Endothelial cell of hepatic sinusoid (primary cell): Measurements from ENCODE around the gene SNCAIP.
"Not testable (repeated sequence)": the region's sequence is repeated elsewhere in the genome, so short reads cannot be mapped to it uniquely, and the experiment has no call there.

Experiments
- in situ Hi-C: cut with HindIII; loops from 2 replicates; pipeline ENCODE4 v1.10.0; 2017; ENCODE audit warnings: low sequenced_read_pairs

The SNCAIP gene

GRCh38 chr5:122312591-122313406 lies 762 bp downstream of the SNCAIP start:
- in situ Hi-C loops = no loop called here

- in situ Hi-C loops = no loop called here
Measured at GRCh38 chr5:122314036-122314435, 2.0 kb downstream of the SNCAIP start.

DNA sequence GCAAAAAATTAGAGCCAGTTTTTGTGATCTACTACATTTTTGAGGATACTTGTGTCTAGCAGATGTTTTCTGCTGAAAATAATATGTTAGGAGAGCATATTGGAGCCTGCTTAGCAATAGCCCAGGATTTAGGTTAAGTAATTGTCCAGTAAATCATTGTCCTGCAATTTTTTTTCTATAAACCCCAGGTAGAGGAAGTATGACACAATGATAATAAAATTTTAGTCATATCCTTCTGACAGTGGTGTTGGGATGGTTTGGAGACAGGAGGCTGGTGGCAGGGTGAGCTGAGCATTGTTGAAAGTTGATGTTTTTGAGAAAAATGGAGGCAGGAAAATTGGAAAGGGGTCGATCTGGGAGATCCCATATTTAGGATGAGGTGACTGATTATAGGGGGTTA lies 3.5 kb downstream of the SNCAIP start:
- in situ Hi-C loops = no loop called here

GRCh38 chr5:122316656-122317055 lies 4.6 kb downstream of the SNCAIP start:
- in situ Hi-C loops = no loop called here

GRCh38 chr5:122319897-122320296 lies 7.9 kb downstream of the SNCAIP start:
- in situ Hi-C loops = no loop called here

GRCh38 chr5:122321921-122322320 lies 9.9 kb downstream of the SNCAIP start:
- in situ Hi-C loops = no loop called here

DNA sequence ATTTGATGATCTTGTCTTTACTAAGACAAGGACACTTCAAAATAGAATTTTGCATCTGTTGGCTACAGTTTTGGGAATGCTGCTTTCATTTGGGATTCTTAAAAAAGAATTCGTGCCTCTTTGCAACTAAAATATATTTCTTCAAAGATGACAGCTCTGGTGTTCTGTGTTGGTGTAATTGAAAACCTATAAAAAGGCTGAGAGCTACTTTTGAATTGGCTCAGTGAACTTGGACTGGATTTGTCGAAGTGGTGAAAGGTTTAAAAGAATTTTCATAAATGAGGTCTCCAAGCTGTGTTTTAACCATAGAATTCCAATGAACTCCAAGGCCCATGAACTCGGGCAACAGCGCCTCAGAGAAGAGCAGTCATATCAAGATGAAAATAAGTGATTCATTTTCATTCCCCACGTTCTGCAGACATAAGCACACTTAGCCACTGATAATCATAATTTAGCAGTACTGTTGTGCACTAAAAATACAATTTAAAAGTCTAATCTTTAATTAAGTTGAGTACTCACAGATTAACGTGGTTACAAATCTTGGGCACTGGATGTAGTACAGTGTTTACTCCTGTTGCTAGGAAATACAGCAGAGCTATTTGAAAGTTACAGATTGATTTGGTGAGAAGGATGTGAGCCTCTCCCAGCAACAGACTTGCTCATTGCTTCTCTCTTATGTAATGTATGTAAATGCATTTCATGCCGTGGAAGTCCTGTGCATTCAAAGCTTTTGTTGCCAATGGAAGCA lies 10.9 kb downstream of the SNCAIP start:
- in situ Hi-C loops = no loop called here

GRCh38 chr5:122323738-122324137 lies 11.7 kb downstream of the SNCAIP start:
- in situ Hi-C loops = no loop called here

GRCh38 chr5:122327110-122327509 lies 15.1 kb downstream of the SNCAIP start:
- in situ Hi-C loops = no loop called here

DNA sequence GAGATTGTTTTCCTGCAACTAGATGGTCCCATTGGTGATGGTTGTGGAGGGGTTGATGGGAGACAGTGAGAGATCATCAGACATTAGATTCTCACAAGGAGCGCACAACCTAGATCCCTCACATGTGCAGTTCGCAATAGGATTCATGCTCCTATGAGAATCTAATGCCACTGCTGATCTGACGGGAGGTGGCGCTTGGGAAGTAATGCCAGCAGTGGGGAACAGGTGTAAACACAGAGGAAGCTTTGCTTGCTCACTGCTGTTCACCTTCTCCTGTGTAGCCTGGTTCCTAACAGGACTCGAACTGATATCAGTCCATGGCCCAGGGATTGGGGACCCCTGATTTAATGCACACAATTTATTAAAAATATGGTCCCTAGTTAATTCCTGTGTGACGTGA lies 18.8 kb downstream of the SNCAIP start:
- in situ Hi-C loops = no loop called here

GRCh38 chr5:122332599-122333555 lies 20.8 kb downstream of the SNCAIP start:
- in situ Hi-C loops = no loop called here

DNA sequence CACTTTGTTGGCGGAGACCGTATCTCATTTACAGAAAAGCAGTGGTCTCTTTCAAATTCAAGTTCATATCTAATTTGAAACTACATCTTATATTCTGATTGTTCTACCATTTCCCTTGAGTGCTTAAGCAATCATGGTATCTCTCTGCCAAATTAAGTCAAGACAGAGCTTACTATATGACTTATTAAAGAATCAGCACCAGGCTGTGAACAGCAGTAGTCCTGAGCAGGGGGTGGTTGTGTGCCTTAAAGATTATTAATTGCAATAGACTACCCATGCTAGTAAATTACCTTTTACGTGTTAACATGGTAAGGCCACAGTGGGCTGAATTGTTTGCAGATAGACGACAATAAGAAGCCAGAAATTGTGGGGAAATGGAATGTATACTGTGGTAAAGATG lies 21.5 kb downstream of the SNCAIP start:
- in situ Hi-C loops = no loop called here

- in situ Hi-C loops = no loop called here
Measured at GRCh38 chr5:122339591-122339990, 27.6 kb downstream of the SNCAIP start.

DNA sequence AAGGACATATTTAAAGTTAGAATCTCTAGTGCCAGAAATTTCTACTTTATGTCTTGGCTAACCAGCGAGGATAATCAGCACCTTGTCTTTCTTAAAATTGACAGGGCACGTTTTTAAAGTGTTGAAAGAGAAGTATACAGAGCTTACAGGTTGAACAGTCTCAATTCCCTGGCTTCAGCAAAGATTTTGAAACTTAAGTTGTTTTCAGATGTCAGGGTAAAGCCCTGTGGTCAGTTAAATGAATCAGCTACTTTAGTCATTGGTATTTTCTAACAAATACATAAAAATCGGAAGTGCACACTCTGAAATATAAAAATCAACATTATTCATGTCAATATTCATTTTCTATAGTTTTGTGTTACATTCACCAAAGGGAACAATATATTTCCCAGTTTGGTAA lies 29.1 kb downstream of the SNCAIP start:
- in situ Hi-C loops = no loop called here

DNA sequence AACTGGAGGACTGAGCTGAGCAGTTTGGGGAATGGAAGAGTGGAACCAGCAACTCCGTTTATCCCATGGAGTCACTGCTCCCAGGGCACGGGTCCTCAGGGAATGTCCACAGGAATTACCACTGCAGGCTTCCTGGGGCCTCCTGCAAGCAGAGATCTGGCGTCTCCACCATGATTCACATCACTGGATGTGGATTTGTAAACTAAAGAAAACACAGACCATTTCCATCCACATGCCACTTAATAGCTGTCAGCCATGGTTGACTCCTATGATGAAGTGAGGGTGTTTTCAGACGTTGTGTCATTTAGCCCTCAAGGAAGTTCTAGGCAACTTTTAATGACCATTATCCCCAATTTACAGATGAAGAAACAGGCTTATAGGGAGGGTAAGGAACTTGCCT lies 30.2 kb downstream of the SNCAIP start:
- in situ Hi-C loops = no loop called here

DNA sequence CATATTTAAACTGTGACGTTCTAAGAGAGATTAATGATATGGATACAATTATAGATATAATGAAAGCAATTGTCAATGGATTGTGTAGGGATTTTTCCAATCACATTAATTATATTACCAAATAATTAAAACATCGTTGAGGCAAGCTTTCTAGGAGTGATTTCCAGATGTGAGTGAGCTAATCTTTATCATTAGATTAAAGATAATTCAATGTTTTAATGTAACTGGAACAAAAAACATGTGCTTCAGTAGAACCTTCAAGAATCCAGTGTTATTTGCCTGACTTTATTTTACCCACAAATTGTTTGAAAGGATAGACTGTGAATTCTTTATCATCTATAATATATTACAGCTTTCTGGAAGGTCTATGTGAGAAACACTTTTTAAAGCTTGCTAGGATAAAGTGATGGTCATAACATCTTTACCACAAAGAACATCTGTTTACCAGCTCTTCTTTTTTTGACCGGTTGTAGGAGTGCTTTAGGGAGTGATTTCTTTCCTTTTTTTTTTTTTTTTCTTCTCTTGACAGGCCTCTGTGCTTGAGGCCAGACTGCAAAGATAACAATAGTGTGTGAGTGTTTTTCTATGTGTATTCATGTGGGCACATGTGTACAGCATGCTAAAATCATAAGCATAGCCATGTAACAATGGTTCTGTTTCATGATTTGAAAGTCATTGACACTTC lies 35.0 kb downstream of the SNCAIP start:
- in situ Hi-C loops = no loop called here

DNA sequence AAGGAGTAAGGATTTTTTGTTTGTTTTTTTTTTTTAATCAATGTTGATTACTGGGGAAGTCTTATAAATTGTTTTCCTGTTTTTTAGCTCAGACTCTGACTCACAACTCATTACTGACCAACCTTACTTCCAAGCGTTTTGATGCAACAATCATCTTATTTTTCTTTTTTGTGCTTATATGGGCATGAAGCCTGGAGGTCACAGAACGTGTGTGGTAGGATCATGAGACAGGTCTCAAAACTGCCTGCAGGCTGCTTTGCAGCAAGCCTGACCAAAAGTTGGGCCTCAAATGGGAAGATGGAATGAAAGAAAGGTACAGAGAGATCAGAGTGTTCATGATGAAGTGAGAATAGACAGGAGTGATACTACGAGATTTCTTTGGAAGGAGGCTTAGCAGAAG lies 38.5 kb downstream of the SNCAIP start:
- in situ Hi-C loops = no loop called here

- in situ Hi-C loops = no loop called here
Measured at GRCh38 chr5:122351416-122352157, 39.5 kb downstream of the SNCAIP start.

- in situ Hi-C loops = no loop called here
Measured at GRCh38 chr5:122352331-122352730, 40.3 kb downstream of the SNCAIP start.

DNA sequence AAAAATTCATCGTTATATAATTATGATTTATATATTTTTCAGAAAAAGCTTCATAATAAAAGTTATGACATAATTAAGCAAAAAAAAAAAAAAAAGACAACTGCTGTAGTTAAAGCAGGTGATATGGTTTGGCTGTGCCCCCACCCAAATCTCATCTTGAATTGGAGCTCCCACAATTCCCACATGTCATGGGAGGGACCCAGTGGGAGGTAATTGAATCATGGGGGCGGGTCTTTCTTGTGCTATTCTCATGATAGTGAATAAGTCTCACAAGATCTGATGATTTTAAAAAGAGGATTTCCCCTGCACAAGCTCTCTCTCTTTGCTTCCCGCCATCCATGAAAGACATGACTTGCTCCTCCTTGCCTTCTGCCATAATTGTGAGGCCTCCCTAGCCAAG lies 41.3 kb downstream of the SNCAIP start:
- in situ Hi-C loops = not testable (repeated sequence)
